GM12878 (cell line): ENCODE data around the gene DUOX1. TPM values are rescaled to one million over a fixed set of nuclear protein-coding genes. Genes with fewer than 3 reads are reported as not detected.

ENCODE experiments used
- ATAC-seq: fragments of 200-7000 bp; cut with Tn5 transposase; 3 replicates; pipeline ENCODE4 v1.9.1; 2020; ENCODE audit warnings: mild to moderate bottlenecking, moderate library complexity
- BruUV-seq: library from RNA; stranded (reverse); fragments of 400-500 nt; replicated peaks from 2 replicates; lab custom pipeline; 2021; lab: Mats Ljungman, UMichigan
- CTCF ChIA-PET: fragments of 300-600 bp; sonication (Branson Sonifier 250); formaldehyde crosslinking; extraction: SDS; loops from one replicate; lab custom pipeline; 2021; ENCODE audit warnings: inconsistent platforms; lab: Yijun Ruan, JAX
- POLR2A ChIA-PET: fragments of 350-600 bp; formaldehyde crosslinking; extraction: SDS; loops from one replicate; lab custom pipeline; 2021; ENCODE audit warnings: inconsistent platforms; lab: Charles Lee
- RAD21 ChIA-PET: fragments of 300-600 bp; sonication (Branson Sonifier 250); formaldehyde crosslinking; loops from one replicate; lab custom pipeline; 2023; ENCODE audit warnings: antibody characterized with exemption; ENCODE audit not compliant: unreplicated experiment; lab: Charles Lee
- SMC1A ChIA-PET: fragments of 300-600 bp; sonication (Branson Sonifier 250); formaldehyde crosslinking; loops from one replicate; lab custom pipeline; 2023; ENCODE audit not compliant: unreplicated experiment, uncharacterized antibody; lab: Charles Lee
- DNase-seq: peaks from one replicate; pipeline ENCODE4 v3.0.0-alpha.2; 2011; ENCODE audit warnings: low read depth, low spot score
- FAIRE-seq: peaks from 3 replicates; lab custom pipeline; 2011; peaks lifted over from hg19 to GRCh38; lab: Jason Lieb, UNC
- H2AFZ ChIP-seq: 2 replicates; pipeline ENCODE4 v1.6.0; 2011; ENCODE audit warnings: low read depth, low read length, control low read depth; ENCODE audit not compliant: control insufficient read depth
- H3K27ac ChIP-seq: 2 replicates; pipeline ENCODE4 v1.5.1; 2011; ENCODE audit warnings: control low read depth; ENCODE audit not compliant: control insufficient read depth, insufficient read depth
- H3K27me3 ChIP-seq, 2 experiments: replicated peaks in 1 of 2; 2 replicates each; pipeline versions ENCODE4 v1.6.0 to v1.6.1; 2011; ENCODE audit warnings: low read length in 1 of 2; ENCODE audit not compliant: control insufficient read depth in 2 of 2, insufficient read depth in 2 of 2
- H3K36me3 ChIP-seq, 2 experiments: 2 replicates each; pipeline ENCODE4 v1.5.1; 2011; ENCODE audit warnings: low read length in 1 of 2; ENCODE audit not compliant: control insufficient read depth in 2 of 2, insufficient read depth in 2 of 2
- H3K4me1 ChIP-seq: 2 replicates; pipeline ENCODE4 v1.6.1; 2011; ENCODE audit warnings: mild to moderate bottlenecking, low read length, moderate library complexity, mixed read lengths; ENCODE audit not compliant: control insufficient read depth, insufficient read depth
- H3K4me2 ChIP-seq: 2 replicates; pipeline ENCODE4 v1.6.0; 2011; ENCODE audit warnings: control low read depth; ENCODE audit not compliant: control insufficient read depth, insufficient read depth
- H3K4me3 ChIP-seq: fragments of 200-600 bp; sonication (generic); 2 replicates; pipeline ENCODE4 v1.5.1; 2016
- H3K79me2 ChIP-seq: 2 replicates; pipeline ENCODE4 v1.6.0; 2011; ENCODE audit warnings: low read length; ENCODE audit not compliant: control insufficient read depth, insufficient read depth
- H3K9ac ChIP-seq: 2 replicates; pipeline ENCODE4 v1.8.0; 2011; ENCODE audit warnings: low read length, control low read depth, mixed read lengths; ENCODE audit not compliant: control insufficient read depth, insufficient read depth
- H3K9me3 ChIP-seq: replicated peaks from 3 replicates; pipeline ENCODE4 v1.5.1; 2011; ENCODE audit warnings: mild to moderate bottlenecking, low read length; ENCODE audit not compliant: control insufficient read depth, insufficient read depth
- H4K20me1 ChIP-seq: 2 replicates; pipeline ENCODE4 v1.6.0; 2011; ENCODE audit not compliant: control insufficient read depth, insufficient read depth
- BCL11A ChIP-seq: IDR thresholded peaks from 2 replicates; pipeline ENCODE4 v1.6.1; 2011; ENCODE audit warnings: low read depth, low read length
- BCLAF1 ChIP-seq: fragments of 450-650 bp; IDR thresholded peaks from 2 replicates; pipeline ENCODE4 v1.6.1; 2017; ENCODE audit warnings: antibody characterized with exemption, mild to moderate bottlenecking, moderate library complexity
- BHLHE40 ChIP-seq, 2 experiments: fragments of 450-650 bp in 1 of 2; IDR thresholded peaks; 2 replicates each; pipeline ENCODE4 v1.6.1; 2011 to 2017; ENCODE audit warnings: low read depth in 2 of 2, borderline replicate concordance in 1 of 2, improper control_type of control experiment in 1 of 2, low read length in 1 of 2, mild to moderate bottlenecking in 1 of 2
- CEBPB ChIP-seq, 2 experiments: fragments of 150-350 bp in 1 of 2; IDR thresholded peaks; 2 replicates each; pipeline ENCODE4 v1.6.1; 2012 to 2014; ENCODE audit warnings: low read depth in 2 of 2, low read length in 2 of 2, borderline replicate concordance in 1 of 2, inconsistent platforms in 1 of 2
- E2F8 ChIP-seq: fragments of 450-650 bp; IDR thresholded peaks from 2 replicates; pipeline ENCODE4 v1.6.1; 2018; ENCODE audit warnings: mild to moderate bottlenecking, low read depth, moderate library complexity; ENCODE audit not compliant: partially characterized antibody
- EGR1 ChIP-seq, 2 experiments: IDR thresholded peaks; 1 replicate in 1 of 2; 2 replicates in 1 of 2; pipeline ENCODE4 v1.6.1; 2011 to 2012; ENCODE audit warnings: low read depth in 2 of 2, low read length in 2 of 2, borderline replicate concordance in 1 of 2, mild to moderate bottlenecking in 1 of 2, moderate library complexity in 1 of 2
- EZH2 ChIP-seq: IDR thresholded peaks from 2 replicates; pipeline ENCODE4 v1.6.1; 2012; ENCODE audit warnings: low read depth, mild to moderate bottlenecking, control low read depth, inconsistent platforms, low read length, borderline replicate concordance; ENCODE audit not compliant: control insufficient read depth
- FOXM1 ChIP-seq: IDR thresholded peaks from 2 replicates; pipeline ENCODE4 v1.6.1; 2012; ENCODE audit warnings: low read depth, mild to moderate bottlenecking, inconsistent platforms, low read length, moderate library complexity
- IKZF1 ChIP-seq: fragments of 450-650 bp; conservative IDR thresholded peaks from 2 replicates; pipeline ENCODE4 v1.6.1; 2017; ENCODE audit warnings: antibody characterized with exemption, mild to moderate bottlenecking
- IRF5 ChIP-seq: fragments of 450-650 bp; IDR thresholded peaks from 2 replicates; pipeline ENCODE4 v1.6.1; 2017; ENCODE audit warnings: borderline replicate concordance
- NR2C1 ChIP-seq: fragments of 450-650 bp; IDR thresholded peaks from 2 replicates; pipeline ENCODE4 v1.6.1; 2017; ENCODE audit warnings: antibody characterized with exemption, mild to moderate bottlenecking, moderate library complexity
- SPI1 ChIP-seq: IDR thresholded peaks from 2 replicates; pipeline ENCODE4 v1.6.1; 2011; ENCODE audit warnings: low read depth, mild to moderate bottlenecking, low read length, moderate library complexity, borderline replicate concordance; ENCODE audit not compliant: insufficient read depth
- TCF3 ChIP-seq: IDR thresholded peaks from 2 replicates; pipeline ENCODE4 v1.6.1; 2012; ENCODE audit warnings: low read depth, mild to moderate bottlenecking, low read length, borderline replicate concordance; ENCODE audit not compliant: insufficient read depth
- ZZZ3 ChIP-seq: IDR thresholded peaks from 2 replicates; pipeline ENCODE4 v1.6.1; 2011; ENCODE audit warnings: low read depth; ENCODE audit not compliant: control insufficient read depth, insufficient read length
- in situ Hi-C: fragments of 300-500 bp; cut with MboI; formaldehyde crosslinking; loops from 9 replicates; pipeline ENCODE4 v1.14.3; 2018; ENCODE audit warnings: mixed read lengths
- intact Hi-C: fragments of 100-400 bp; cut with micrococcal nuclease; formaldehyde crosslinking; loops from one replicate; pipeline ENCODE4 v1.14.2; 2022; ENCODE audit not compliant: unreplicated experiment
- polyA plus RNA-seq, 11 experiments: library from polyadenylated mRNA; depleted of rRNA in 4 of 11; unstranded in 6 of 11; stranded (reverse) in 5 of 11; fragments of >200 nt; fragmentation: Nextera tagmentation in 4 of 11; fragmentation: Illumina TruSeq in 1 of 11; extraction: Ambion mirVana in 4 of 11; extraction: Trizol in 1 of 11; gene quantifications; 1 replicate in 1 of 11; 2 replicates in 10 of 11; pipeline versions ENCODE4 v1.2.1 to v1.2.3, GENCODE V29; 2011 to 2016; ENCODE audit warnings: inconsistent platforms in 2 of 11, missing spikeins in 2 of 11, low read depth in 1 of 11
- total RNA-seq, 4 experiments: library from RNA; depleted of rRNA in 3 of 4; stranded (reverse); fragments of >200 nt in 3 of 4; fragmentation: Illumina TruSeq in 1 of 4; extraction: Trizol in 1 of 4; gene quantifications; 2 replicates each; pipeline versions ENCODE4 v1.2.1 to v1.2.3, GENCODE V29; 2013 to 2021

Gene DUOX1
- total and polyA plus RNA-seq, 10 of the 15 experiments (the other 5 are each of a cell fraction or from before 2014, with no cell fraction given): 0.02 to 2.1 (median 0.26) TPM; not detected in 3

- no peak for DNase-seq
- Histone ChIP-seq H3K27ac (no peak overlapping the region), H4K20me1 (no peaks in the 10 kb centered on the region), H3K36me3 (no peaks in the 10 kb centered on the region), H3K9ac (no peak overlapping the region), H3K4me2 (no peak overlapping the region), H3K9me3 (no peaks in the 10 kb centered on the region), H3K27me3 (peaks cover 0 to 2% of the 10 kb centered on the region in 2 experiments), H3K4me3 (no peak overlapping the region), H3K79me2 (no peaks in the 10 kb centered on the region), H3K4me1 (no peaks in the 10 kb centered on the region), H2AFZ (no peak overlapping the region)
- ChIA-PET CTCF (interaction anchor here (1.1 to 5.0 kb wide), 7 partner anchors 10 to 334 kb away, joined by 3 to 21 read pairs (median 4); no protein-coding TSS in a partner anchor), SMC1A (no interaction called here), RAD21 (no interaction called here), POLR2A (no interaction called here)
- BruUV-seq: no TSS peak
- intact Hi-C loops: loop anchor here (10.0 kb wide), 1 partner anchor 149 kb away; no protein-coding TSS in a partner anchor
- FAIRE-seq: no peak
- in situ Hi-C loops: no loop called here
- ATAC-seq: no peak
- no peak for TF ChIP-seq BCL11A
- no peak for TF ChIP-seq SPI1
- TF ChIP-seq E2F8: no peak
- no peak for TF ChIP-seq ZZZ3
- no peak for TF ChIP-seq IRF5
- TF ChIP-seq EGR1 (IDR thresholded peaks at IDR 0.05; ENCODE audit: borderline replicate concordance in 1 of 2, low read depth in 2 of 2, low read length in 2 of 2): no peak
- TF ChIP-seq TCF3: no peak
- no peak for TF ChIP-seq BCLAF1
- no peak for TF ChIP-seq CEBPB (IDR thresholded peaks at IDR 0.05; ENCODE audit: borderline replicate concordance in 1 of 2, low read depth in 2 of 2, low read length in 2 of 2)
- no peak for TF ChIP-seq EZH2
- TF ChIP-seq FOXM1: no peak
- TF ChIP-seq NR2C1: no peak
- no peak for TF ChIP-seq BHLHE40 (IDR thresholded peaks at IDR 0.05; ENCODE audit: borderline replicate concordance in 1 of 2, low read depth in 2 of 2, low read length in 1 of 2)
- no peak for TF ChIP-seq IKZF1
These were observed 6.4 kb upstream of the DUOX1 start for GRCh38 chr15:45123397-45123796.
